ENCODE data around the gene TBL1Y.
"Not testable (repeated sequence)": the region's sequence is repeated elsewhere in the genome, so short reads cannot be mapped to it uniquely, and the experiment has no call there.

TBL1Y gene

DNA sequence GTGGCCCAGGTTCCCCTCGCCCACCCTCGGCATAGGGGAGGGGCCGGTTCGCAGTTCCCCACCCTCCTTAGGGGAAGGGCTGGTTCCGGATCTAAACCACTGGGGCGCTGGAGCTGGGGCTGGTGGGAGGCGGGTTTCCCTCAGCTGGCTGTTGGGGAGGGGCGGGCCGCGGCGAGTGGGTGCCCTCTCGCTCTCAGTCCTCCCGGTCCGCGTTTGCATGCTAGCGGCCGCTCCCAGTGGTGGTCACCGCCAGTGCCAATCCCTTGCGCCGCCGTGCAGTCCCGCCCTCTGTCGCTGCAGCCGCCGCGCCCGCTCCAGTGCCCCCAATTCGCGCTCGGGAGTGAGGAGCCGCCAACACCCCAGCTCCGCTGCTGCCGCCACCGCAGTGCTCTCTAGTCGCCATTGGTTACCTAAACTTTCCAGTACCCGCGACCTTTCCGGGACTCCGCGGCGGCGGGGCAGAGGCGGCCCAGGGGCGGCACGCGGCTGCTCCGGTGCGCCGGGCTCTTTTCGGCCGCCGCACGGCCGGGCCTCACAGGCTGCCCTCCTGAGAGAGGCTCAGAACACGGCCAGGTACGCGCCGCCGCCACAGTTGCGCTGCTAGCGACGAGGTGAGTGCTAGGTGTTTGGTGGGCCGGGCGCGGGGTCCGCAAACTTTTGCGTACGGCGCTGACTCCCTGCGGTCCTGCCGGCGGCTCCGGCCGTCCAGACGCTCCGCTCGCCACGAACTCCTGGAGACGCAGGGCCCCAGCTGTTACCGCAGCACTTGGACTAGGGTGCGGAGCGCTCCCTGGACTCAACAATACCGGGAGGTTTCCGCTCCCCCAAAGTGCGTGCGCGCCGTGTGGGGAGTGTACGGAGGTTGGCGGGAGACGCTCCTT, at the start of gene TBL1Y:
Gene TBL1Y (plus strand): TSS at position 326 of the 881 bp plus-strand sequence. CDS start 114,388 bp downstream, outside the sequence.
- Histone ChIP-seq H3K4me3 (ENCODE audit: low read length) (no peak within 1 kb of the TSS), H3K4me1 (ENCODE audit: control insufficient read depth, insufficient read depth, low read length) (no peaks in the 10 kb centered on the region), H3K9me3 (ENCODE audit: control insufficient read depth, low read length) (no peaks in the 10 kb centered on the region), H3K36me3 (ENCODE audit: control insufficient read depth, insufficient read depth, low read length) (no peaks in the 10 kb centered on the region), H3K9ac (ENCODE audit: low read length) (no peak within 1 kb of the TSS), H3K27me3 (ENCODE audit: control insufficient read depth, insufficient read depth, low read length) (peaks cover 2% of the 10 kb centered on the region)

DNA sequence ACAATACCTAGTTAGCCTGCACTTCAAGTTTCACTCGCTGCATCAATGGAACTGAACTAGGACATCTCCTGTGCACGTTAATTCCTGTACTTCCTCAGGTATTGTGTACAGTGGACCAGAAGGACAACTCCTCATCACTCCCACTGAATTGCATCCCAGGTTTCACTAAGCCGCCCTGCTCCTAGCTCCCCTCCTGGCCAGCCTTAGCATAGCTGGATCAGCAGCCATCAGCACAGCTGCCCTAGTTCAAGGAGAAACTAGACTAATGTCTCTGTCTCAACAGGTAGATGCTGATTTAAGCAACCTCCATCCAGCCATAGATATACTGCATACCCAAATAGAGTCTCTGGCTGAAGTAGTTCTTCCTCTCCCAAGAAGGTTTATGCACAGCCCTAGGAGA, 16.0 kb upstream of the TBL1Y start:
- H3K27me3 ChIP-seq (ENCODE audit: control insufficient read depth, insufficient read depth, low read length) = no peaks in the 10 kb centered on the region
- no peaks in the 10 kb centered on the region for H3K36me3 ChIP-seq (ENCODE audit: control insufficient read depth, insufficient read depth, low read length)
- no peak overlapping the region for H3K9ac ChIP-seq (ENCODE audit: low read length)
- H3K9me3 ChIP-seq (ENCODE audit: control insufficient read depth, low read length) = no peaks in the 10 kb centered on the region
- H3K4me3 ChIP-seq (ENCODE audit: low read length) = no peak overlapping the region
- H3K4me1 ChIP-seq (ENCODE audit: control insufficient read depth, insufficient read depth, low read length) = no peaks in the 10 kb centered on the region

DNA sequence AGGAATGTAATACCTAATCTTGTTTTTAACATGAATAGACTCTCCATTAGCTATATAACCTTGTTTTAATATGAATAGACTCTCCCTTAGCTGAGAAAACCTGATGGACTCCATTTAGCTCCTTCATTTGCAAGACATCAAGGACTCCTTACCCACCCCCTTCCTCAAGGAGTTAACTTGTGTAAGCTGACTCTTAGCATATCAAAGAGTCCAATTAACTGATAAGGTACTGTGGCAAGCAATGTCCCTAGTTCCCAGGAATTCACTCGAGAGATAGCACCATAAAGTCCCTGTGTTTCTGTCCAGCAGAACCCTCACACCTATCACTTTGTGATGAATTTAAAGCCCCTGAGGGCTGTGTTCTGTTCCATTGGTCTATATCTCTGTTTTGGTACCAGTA, 15.3 kb upstream of the TBL1Y start:
- no peak overlapping the region for H3K4me3 ChIP-seq (ENCODE audit: low read length)
- H3K27me3 ChIP-seq (ENCODE audit: control insufficient read depth, insufficient read depth, low read length) = no peaks in the 10 kb centered on the region
- no peaks in the 10 kb centered on the region for H3K9me3 ChIP-seq (ENCODE audit: control insufficient read depth, low read length)
- H3K9ac ChIP-seq (ENCODE audit: low read length) = no peak overlapping the region
- no peaks in the 10 kb centered on the region for H3K4me1 ChIP-seq (ENCODE audit: control insufficient read depth, insufficient read depth, low read length)
- H3K36me3 ChIP-seq (ENCODE audit: control insufficient read depth, insufficient read depth, low read length) = no peaks in the 10 kb centered on the region

DNA sequence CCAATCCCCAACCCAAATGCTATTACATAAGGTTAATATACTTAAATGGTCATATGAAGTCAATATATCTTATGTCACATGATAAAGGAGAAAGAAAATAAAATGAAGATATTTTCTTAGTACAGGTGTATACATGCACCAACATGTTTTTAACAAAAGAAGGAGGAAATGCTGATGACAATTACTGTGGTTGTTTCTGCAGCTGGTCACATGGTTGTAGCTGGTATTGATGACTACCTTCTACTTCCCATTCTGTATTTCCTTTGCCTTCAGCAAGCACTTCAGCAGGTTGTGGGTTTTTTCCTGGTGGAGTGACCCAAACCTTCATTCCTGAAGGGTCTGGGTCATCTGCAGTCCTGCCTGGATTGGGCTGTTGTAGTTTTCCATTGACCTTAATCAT, 8.4 kb upstream of the TBL1Y start:
- not testable (repeated sequence) for H3K4me3 ChIP-seq (ENCODE audit: low read length); H3K36me3 ChIP-seq (ENCODE audit: control insufficient read depth, insufficient read depth, low read length); H3K4me1 ChIP-seq (ENCODE audit: control insufficient read depth, insufficient read depth, low read length); H3K27me3 ChIP-seq (ENCODE audit: control insufficient read depth, insufficient read depth, low read length); H3K9me3 ChIP-seq (ENCODE audit: control insufficient read depth, low read length); H3K9ac ChIP-seq (ENCODE audit: low read length)

DNA sequence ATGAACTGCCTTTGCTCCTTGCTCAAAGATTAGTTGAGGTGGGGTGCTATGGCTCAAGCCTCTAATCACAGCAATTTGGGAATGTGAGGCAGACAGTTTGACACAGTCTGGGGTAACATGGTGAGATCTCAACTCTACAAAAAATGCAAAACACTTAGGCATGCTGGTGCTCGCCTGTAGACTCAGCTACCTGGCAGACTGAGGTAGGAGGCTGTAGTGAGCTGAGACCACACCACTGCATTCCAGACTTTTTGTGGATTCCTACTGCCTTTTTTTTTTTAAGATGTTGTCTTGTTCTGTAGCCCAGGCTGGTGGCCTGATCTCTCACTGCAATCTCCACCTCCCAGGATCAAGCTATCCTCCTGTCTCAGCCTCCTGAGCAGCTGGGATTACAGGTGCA, 2.9 kb upstream of the TBL1Y start:
- Histone ChIP-seq H3K27me3 (ENCODE audit: control insufficient read depth, insufficient read depth, low read length) (peaks cover 2% of the 10 kb centered on the region), H3K4me3 (ENCODE audit: low read length) (no peak overlapping the region), H3K36me3 (ENCODE audit: control insufficient read depth, insufficient read depth, low read length) (no peaks in the 10 kb centered on the region), H3K9me3 (ENCODE audit: control insufficient read depth, low read length) (no peaks in the 10 kb centered on the region), H3K4me1 (ENCODE audit: control insufficient read depth, insufficient read depth, low read length) (no peaks in the 10 kb centered on the region), H3K9ac (ENCODE audit: low read length) (no peak overlapping the region)

DNA sequence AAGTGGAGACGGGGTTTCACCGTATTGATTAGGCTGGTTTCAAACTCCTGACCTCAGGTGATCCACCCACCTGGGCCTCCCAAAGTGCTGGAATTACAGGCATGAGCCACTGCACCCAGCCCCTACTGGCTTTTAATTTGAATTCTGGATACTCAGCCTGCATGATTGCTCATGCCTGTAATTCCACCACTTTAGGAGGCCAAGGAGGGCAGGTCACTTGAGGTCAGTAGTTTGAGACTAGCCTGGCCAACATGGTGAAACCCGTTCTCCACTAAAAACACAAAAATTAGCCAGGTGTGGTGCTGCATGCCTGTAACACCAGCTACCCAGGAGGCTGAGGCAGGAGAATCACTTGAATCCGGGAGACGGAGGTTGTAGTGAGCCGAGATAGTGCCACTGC, 2.5 kb upstream of the TBL1Y start:
- not testable (repeated sequence) for H3K27me3 ChIP-seq (ENCODE audit: control insufficient read depth, insufficient read depth, low read length); H3K9ac ChIP-seq (ENCODE audit: low read length); H3K36me3 ChIP-seq (ENCODE audit: control insufficient read depth, insufficient read depth, low read length); H3K4me1 ChIP-seq (ENCODE audit: control insufficient read depth, insufficient read depth, low read length); H3K4me3 ChIP-seq (ENCODE audit: low read length); H3K9me3 ChIP-seq (ENCODE audit: control insufficient read depth, low read length)

DNA sequence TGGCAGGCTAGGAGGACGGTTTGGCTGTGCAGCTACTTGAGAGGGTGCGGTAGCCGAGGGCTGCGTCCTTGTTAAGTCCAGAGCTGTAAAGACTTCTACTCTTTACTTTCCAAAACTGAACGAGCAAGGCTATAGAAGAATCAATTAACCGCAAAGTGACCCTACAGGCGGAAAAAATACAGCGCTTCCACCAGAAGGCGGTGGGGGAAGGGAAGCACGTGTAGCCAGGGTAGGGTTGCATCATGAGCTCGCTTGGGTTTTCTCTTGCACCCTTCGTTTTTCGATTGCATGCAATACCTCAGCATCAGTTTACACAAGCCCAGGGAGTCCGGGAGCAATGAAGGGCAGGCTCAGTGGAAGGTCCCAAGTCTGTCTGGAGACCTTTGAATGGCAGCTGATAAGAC, 1.4 kb upstream of the TBL1Y start:
- H3K4me1 ChIP-seq (ENCODE audit: control insufficient read depth, insufficient read depth, low read length) = no peaks in the 10 kb centered on the region
- H3K36me3 ChIP-seq (ENCODE audit: control insufficient read depth, insufficient read depth, low read length) = no peaks in the 10 kb centered on the region
- no peak overlapping the region for H3K9ac ChIP-seq (ENCODE audit: low read length)
- H3K4me3 ChIP-seq (ENCODE audit: low read length) = no peak overlapping the region
- H3K9me3 ChIP-seq (ENCODE audit: control insufficient read depth, low read length) = no peaks in the 10 kb centered on the region
- peaks cover 2% of the 10 kb centered on the region for H3K27me3 ChIP-seq (ENCODE audit: control insufficient read depth, insufficient read depth, low read length)

DNA sequence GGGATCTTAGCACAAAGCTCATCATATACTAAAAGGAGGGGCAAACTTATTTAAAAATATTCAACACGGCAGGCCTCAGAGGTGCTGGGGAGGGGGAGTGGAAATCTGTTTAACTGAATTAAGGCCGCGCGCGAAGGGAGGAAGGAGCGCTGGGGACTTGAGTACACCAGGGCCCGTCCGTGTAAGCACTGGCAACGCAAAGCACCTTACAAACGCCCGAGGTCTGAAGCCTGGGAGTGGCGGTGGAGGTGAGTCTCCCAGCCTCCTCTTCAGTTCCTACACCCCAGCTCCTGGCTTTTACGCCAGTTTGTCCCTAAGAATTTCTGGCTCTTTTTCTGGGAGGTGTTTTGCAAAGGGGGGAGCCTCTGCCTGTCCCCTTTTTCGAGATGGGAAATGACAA, 641 bp upstream of the TBL1Y start:
- Histone ChIP-seq H3K4me1 (ENCODE audit: control insufficient read depth, insufficient read depth, low read length) (no peaks in the 10 kb centered on the region), H3K9me3 (ENCODE audit: control insufficient read depth, low read length) (no peaks in the 10 kb centered on the region), H3K36me3 (ENCODE audit: control insufficient read depth, insufficient read depth, low read length) (no peaks in the 10 kb centered on the region), H3K4me3 (ENCODE audit: low read length) (no peak overlapping the region), H3K27me3 (ENCODE audit: control insufficient read depth, insufficient read depth, low read length) (peaks cover 2% of the 10 kb centered on the region), H3K9ac (ENCODE audit: low read length) (no peak overlapping the region)

DNA sequence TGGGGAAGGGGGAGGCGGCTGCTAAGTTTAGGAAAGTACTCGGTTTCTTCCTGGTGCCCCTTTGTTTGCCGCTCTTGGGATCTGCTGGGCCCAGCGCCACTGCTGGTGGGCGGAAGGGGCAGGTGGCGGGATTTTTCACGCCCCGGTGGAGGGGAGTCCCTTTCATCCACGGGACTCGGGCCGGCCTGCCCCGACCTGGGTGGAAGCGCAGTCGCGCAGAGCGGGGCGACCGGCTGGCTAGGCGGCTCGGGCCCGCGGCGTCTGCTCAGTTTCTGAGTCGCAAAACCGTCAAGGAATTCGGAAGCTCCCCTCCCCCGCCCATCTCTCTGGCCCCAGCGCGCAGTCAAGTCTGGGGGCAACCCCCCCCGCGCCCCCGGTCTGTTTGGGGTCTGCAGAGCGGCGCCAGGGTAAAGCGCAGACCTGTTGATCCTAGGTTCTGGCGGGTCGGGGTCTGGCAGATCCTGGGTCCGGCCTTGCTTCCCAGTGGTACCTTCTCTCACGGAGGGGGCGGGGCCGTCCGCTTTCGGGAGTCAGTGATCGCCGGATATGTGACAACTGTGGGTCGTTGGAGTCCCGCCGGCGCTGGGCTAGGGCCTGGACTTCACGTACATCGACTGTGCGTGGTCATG, 870 bp downstream of the TBL1Y start, which contains the start of gene AMELY:
Gene AMELY (minus strand): TSS at position 500 of the 629 bp plus-strand sequence. CDS start 39,144 bp downstream, outside the sequence.
- Histone ChIP-seq H3K9me3 (ENCODE audit: control insufficient read depth, low read length) (no peaks in the 10 kb centered on the region), H3K36me3 (ENCODE audit: control insufficient read depth, insufficient read depth, low read length) (no peaks in the 10 kb centered on the region), H3K27me3 (ENCODE audit: control insufficient read depth, insufficient read depth, low read length) (peaks cover 2% of the 10 kb centered on the region), H3K4me1 (ENCODE audit: control insufficient read depth, insufficient read depth, low read length) (no peaks in the 10 kb centered on the region), H3K4me3 (ENCODE audit: low read length) (no peak within 1 kb of the TSS), H3K9ac (ENCODE audit: low read length) (no peak within 1 kb of the TSS)

DNA sequence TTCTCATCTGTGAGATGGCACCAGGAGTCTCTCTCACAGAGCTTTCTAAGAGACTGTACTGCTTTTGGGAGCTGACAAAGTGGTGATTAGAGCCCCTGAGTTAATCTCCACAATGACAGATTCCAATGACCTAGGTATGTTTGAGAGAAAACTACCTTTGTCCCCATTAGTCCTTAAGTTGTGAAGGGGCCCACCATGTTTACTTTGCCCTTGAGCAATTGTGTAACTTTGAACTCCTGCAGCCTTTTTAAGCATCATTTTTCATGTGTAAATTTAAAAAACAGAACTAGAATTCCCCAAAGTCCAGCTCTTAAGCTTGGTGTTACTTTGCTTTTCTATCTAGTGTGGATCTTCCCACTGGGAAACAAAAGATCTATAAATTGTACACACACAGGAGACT, 2.9 kb downstream of the TBL1Y start:
- Histone ChIP-seq H3K27me3 (ENCODE audit: control insufficient read depth, insufficient read depth, low read length) (peaks cover 2% of the 10 kb centered on the region), H3K9me3 (ENCODE audit: control insufficient read depth, low read length) (no peaks in the 10 kb centered on the region), H3K36me3 (ENCODE audit: control insufficient read depth, insufficient read depth, low read length) (no peaks in the 10 kb centered on the region), H3K9ac (ENCODE audit: low read length) (no peak overlapping the region), H3K4me3 (ENCODE audit: low read length) (no peak overlapping the region), H3K4me1 (ENCODE audit: control insufficient read depth, insufficient read depth, low read length) (no peaks in the 10 kb centered on the region)

DNA sequence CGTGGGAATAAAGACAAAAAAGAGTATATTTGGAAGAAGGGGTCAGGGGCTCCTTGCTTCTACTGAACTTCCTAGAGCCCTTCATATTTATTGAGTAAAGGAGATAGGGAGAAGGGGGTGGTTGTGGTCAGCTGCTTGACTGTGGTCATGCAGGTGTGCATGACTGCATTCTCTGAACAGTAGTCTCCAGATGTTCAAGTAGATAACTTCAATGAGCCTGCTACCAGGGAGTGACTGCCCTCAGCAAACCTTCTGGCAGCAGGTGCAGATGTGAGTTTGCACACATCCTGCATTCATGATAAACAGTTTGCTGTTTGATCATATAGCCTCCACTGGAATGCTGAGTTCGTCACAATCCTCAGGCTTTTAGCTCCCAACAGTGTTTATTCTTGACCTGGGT, 10.6 kb downstream of the TBL1Y start:
- H3K27me3 ChIP-seq (ENCODE audit: control insufficient read depth, insufficient read depth, low read length) = no peaks in the 10 kb centered on the region
- H3K4me3 ChIP-seq (ENCODE audit: low read length) = no peak overlapping the region
- H3K9ac ChIP-seq (ENCODE audit: low read length) = no peak overlapping the region
- H3K9me3 ChIP-seq (ENCODE audit: control insufficient read depth, low read length) = no peaks in the 10 kb centered on the region
- H3K36me3 ChIP-seq (ENCODE audit: control insufficient read depth, insufficient read depth, low read length) = no peaks in the 10 kb centered on the region
- H3K4me1 ChIP-seq (ENCODE audit: control insufficient read depth, insufficient read depth, low read length) = no peaks in the 10 kb centered on the region

DNA sequence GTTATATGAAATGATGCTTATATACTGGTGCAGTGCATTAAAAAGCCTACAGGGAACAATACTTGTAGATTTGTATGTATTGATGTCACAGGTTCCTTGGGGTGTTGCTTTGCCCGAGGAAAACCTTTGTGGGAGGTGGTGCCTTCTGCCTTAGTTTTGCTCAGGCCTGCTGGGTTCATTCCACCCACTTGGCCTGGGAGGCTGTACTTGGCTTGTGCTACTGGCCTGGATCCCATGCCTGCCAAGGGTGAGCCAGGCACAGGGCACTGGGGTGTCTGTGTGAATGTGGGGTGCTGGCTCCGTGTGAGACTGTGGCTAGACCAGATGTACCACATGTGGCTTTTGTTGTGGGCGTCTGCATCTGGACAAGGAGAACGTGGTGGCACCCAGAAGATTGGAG, 17.8 kb downstream of the TBL1Y start:
- H3K4me3 ChIP-seq (ENCODE audit: low read length) = no peak overlapping the region
- H3K36me3 ChIP-seq (ENCODE audit: control insufficient read depth, insufficient read depth, low read length) = no peaks in the 10 kb centered on the region
- H3K9ac ChIP-seq (ENCODE audit: low read length) = no peak overlapping the region
- no peaks in the 10 kb centered on the region for H3K4me1 ChIP-seq (ENCODE audit: control insufficient read depth, insufficient read depth, low read length)
- no peaks in the 10 kb centered on the region for H3K9me3 ChIP-seq (ENCODE audit: control insufficient read depth, low read length)
- no peaks in the 10 kb centered on the region for H3K27me3 ChIP-seq (ENCODE audit: control insufficient read depth, insufficient read depth, low read length)

All from mucosa of stomach (tissue), 1 donor.